HG03039 (cell line): ENCODE data around the gene SELE.

ENCODE experiments used
- ATAC-seq: cut with Tn5 transposase; IDR thresholded peaks from one replicate; pipeline ENCODE4 v1.9.1; 2021; ENCODE audit warnings: mild to moderate bottlenecking, moderate library complexity; ENCODE audit not compliant: unreplicated experiment

The SELE gene

DNA sequence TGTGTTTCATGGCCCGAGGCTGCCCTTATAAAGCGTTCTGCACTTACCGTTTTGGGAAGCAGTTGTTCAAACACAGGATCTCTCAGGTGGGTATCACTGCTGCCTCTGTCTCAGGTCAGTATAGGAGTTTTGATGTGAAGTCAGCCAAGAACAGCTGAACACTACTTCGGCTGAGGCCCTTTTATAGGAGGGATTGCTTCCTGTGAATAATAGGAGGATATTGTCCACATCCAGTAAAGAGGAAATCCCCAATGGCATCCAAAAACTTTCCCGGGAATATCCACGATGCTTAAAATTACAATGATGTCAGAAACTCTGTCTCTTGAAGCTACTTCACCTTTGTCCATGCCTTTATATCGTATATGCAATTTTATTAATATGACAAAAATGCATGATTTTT, at the start of gene SELE:
Gene SELE (minus strand): TSS at position 156 of the 400 bp plus-strand sequence. CDS start 467 bp downstream, outside the sequence.
- ATAC-seq: no peak

DNA sequence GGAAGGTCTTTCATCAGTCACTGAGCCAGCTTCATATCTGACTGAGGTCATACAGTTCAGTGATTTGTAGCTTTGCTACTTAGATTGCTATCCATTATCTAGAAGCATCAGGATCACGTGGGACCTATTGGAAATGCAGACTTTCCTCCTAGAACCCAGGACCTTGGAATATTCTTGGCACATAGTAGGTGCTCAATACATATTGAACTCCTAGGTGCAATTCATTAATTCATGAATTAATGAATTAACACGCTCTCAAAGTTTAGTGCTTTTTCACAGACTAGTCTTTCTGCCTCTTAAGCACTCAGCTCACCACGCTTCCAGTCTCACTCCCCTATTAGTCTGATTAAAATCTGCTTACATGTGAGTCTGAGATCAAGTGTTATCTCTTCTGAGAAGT, 48.7 kb upstream of the SELE start:
- ATAC-seq: no peak

DNA sequence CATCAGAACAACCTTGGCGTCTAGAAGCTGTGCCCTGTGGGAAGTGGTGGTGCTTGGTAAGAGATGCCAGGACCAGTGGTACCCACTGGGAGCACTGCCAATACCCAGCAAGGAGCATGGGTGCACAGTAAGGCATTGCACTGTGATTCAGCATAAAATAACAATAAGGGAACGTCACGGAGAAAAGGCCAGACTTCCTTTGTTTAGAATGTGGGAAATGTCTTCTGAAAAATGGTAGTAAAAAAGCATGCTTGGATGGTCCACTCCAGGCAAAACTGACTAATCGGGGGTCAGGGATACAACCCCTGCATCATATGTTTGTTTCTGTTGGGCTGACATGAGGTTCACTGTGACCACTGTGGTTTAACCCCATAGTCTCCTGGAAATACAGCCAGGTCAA, 46.1 kb upstream of the SELE start:
- ATAC-seq: no peak

DNA sequence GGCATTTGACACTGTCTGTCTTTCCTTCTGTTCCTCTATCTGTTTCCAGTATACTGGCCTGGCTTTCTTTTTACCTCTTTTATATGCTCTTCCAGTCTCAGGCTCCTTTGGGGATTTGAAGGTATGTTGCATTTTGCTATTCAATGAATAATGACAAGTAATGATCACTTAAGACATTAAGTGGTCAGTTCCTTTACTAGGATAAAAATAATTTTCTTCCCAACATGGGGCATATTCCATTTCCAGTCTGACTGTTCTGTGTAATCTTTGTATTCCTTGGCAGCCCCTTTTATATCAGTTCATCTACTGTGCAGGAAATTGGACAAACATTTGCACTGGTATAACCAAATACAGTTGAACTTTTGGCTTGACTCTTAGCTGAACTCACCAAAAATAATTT, 45.3 kb upstream of the SELE start:
- ATAC-seq: no peak

DNA sequence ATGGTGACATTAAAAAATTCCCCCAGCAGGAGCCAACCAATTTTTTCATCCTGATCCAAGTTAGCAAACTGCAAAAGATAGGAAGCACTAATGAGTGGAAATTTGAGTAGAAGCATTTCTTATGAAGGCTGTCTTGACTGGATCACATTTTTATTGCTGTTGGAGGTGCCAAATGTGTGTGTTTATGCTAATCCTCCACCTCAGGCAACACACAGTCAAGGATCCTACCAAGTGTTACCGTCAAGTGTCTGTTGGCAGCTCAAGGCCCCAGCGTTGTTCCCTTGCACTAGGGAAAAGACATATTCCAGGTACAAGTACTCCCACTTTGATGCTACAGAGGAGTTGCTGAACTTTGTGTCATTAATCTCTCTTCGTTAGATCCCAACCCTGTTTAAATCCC, 42.6 kb upstream of the SELE start:
- no peak for ATAC-seq

GRCh38 chr1:169768161-169768560, 34.3 kb upstream of the SELE start:
- no peak for ATAC-seq

GRCh38 chr1:169765580-169766331, 31.9 kb upstream of the SELE start:
- no peak for ATAC-seq

GRCh38 chr1:169764919-169765318, 31.0 kb upstream of the SELE start:
- no peak for ATAC-seq

DNA sequence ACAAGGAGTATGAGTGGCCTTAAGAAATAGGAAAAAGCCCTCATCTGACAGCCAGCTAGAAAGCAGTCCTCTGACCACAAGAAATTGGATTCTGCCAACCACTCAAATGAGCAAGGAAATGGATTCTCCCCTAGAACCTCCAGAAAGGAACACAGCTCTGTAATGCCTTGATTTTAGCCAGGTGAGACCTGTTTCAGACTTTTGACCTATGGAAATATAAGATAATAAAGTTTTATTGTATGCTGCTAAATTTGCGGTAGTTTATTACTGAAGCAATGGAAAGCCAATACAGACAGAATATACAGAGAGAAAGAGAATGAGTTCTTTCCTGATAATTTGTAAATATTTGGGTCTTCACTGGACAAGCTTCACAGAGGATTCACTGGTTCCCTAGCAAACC, 28.8 kb upstream of the SELE start:
- no peak for ATAC-seq

GRCh38 chr1:169759038-169759437, 25.2 kb upstream of the SELE start:
- ATAC-seq: no peak

DNA sequence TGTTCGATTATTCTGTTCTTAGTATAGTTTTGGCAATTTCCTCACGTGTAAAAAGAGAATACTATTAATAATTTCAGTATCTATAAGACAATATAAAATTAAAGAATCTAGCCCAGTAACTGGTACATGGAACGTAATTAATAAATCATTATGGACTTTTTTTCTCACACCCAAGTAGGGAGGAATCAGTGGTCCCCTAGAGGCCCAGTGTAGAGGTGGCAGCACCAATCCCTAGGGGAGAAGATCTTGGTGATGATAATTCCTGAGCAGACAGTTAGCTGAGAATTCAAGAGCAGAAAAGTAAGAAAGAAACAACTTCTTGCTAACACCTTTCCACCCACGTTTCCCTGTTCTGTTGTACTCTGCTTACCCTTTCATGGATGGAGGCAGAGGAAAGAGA, 19.7 kb upstream of the SELE start:
- ATAC-seq: no peak

- ATAC-seq: no peak
These were observed 16.2 kb upstream of the SELE start for GRCh38 chr1:169750041-169750440.

DNA sequence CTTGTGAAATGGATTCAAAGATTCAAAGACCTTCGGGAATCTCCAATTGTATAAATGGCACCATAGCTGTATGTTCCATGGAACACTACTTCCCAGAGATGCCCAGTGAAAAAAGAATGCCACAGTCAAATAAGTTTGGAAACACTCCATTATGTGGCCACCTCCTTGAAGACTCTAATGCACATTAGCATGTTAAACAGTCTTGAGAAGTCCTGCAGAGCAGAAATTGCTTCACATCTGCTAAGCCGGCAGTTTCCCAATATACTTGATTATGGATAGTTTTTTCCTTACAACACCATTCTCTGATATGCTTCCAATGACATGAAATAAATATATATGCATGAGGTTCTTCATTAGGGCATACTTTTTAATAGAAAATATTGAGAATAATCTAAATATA, 12.7 kb upstream of the SELE start:
- ATAC-seq: no peak

DNA sequence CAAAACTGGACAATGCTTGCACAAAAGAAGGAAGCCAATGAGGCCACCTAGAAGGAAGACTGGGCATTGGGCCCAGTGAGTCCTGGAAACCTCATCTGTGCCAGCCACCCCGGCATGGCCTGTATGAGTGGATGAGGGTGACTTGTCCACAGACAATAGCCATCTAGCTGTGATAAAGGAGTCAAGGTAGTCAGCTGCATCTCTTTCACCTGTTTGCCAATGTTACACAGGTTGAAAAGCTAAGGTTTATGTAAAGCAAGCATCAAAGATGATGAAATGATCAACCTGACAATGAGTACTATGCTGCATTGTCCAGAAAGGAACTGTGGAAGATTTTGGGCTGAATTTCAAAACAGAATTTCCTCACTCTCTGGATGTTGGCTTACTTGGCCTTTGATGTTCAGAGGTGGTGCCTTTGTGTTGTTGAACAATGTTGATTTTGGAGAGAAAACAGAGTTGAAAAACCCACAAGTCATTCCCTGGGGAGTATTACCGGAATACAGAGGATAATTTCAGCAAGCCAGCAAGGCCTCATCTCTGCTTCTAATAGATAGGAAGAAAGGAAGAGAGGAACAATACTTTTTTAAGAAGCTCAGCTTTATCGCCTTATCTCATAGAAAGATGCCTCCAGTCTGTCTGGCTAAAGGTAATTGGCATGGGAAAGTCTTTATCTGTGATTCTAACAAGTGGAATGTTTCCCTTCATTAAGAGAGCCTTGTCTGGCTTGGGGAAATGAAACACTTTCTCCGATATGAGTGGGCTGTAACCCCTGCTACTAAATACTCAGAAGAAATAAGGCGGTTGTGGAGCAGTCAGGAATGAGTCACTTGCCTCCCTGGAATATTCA, 11.4 kb upstream of the SELE start:
- no peak for ATAC-seq

GRCh38 chr1:169741666-169742394, 8.0 kb upstream of the SELE start:
- no peak for ATAC-seq

GRCh38 chr1:169739980-169740379, 6.1 kb upstream of the SELE start:
- ATAC-seq: no peak

GRCh38 chr1:169731446-169731845, 2.4 kb downstream of the SELE start:
- ATAC-seq: no peak

GRCh38 chr1:169729991-169730390, 3.9 kb downstream of the SELE start:
- no peak for ATAC-seq

DNA sequence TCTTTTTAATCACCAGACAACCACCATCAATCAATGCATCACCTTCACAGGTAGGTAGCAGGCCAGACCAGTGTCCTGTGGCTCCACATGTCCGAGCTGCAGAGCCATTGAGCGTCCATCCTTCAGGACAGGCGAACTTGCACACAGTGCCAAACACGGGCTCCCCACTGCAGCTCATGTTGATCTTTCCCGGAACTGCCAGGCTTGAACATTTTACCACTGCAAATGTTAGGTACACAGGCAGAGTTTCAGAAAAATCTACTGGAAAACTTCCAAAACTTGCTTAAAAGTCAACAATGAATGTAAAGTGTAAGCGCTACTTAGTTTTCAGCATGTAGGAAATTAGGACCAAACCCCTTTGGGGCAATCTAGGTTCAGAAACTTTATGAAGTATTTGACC, 6.6 kb downstream of the SELE start:
- ATAC-seq: no peak

DNA sequence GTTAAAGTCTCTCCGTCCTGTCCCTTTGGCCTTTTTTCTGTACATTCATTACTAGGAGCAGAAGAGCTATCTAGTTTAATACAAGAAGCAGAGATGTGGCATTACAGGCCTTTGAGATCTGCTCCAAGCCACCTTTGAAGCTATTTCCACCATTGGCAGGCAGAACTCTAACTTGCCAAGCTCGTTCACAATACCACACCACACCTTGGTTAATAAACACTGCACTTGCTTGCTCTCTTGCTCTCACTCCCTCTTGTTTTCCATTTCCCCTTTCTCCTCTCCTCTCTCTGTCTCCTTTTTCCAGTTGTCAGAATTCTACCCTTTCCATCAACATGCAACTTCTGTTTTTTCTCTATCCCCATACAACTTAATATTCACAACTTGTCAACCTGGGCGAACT, 7.0 kb downstream of the SELE start:
- no peak for ATAC-seq

DNA sequence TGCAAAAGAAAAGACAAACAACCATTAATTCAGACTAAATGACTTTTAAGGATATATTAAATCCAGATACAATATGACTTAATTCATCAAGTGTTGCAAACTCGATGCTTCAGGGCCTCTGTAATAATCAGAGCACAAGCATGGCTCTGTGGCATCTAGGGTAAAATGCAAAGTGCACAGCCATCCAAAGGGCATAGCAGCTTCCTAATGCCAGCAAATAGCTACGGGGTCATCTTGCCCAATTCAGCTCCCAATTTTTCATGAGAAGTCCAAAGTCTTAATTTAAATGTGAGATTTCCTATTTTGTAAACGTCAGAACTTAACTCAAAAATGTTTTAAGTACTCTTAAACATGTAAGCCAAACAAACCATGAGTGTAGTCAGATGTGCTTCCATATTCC, 7.9 kb downstream of the SELE start:
- no peak for ATAC-seq

DNA sequence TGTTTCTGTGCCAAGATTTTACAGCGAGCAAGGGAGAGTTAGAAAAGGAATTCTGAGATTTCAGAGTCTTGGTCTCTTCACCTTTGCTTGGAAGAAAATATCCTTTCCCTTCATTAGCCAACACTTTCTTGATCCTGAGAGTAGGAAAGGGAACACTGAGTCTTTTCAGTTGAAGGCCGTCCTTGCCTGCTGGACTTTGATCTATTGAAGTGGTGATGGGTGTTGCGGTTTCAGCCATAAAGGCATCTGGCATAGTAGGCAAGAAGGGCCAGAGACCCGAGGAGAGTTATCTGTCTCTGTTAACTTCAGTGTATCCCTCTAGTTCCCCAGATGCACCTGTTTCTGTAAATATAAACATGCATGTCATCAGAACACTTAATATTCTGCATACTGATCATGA, 9.7 kb downstream of the SELE start:
- ATAC-seq: no peak
